ENCODE data around the gene ABCA3.

GRCh38 chr16:2299121-2299914 is 41.2 kb downstream of the ABCA3 start:
- TF ChIP-seq CTCF (IDR thresholded peaks at IDR 0.05) (no peak), POLR2A (IDR thresholded peaks at IDR 0.05) (no peak), EP300 (IDR thresholded peaks at IDR 0.05) (no peak)
